Measurements from ENCODE around the gene GALNT2.

GALNT2 gene

GRCh38 chr1:230047114-230047865 is 19.7 kb upstream of the GALNT2 start:
- Histone ChIP-seq H3K36me3 (ENCODE audit: insufficient read depth, low read length) (no peaks in the 10 kb centered on the region), H3K4me3 (no peak overlapping the region), H3K9me3 (ENCODE audit: low read depth, low read length) (no peaks in the 10 kb centered on the region), H3K27ac (no peak overlapping the region), H3K9ac (ENCODE audit: insufficient read length) (no peak overlapping the region)
- DNase-seq (ENCODE audit: low read depth, low spot score), result no peak
- TF ChIP-seq EZH2 (IDR thresholded peaks at IDR 0.05), result no peak
- no peak for TF ChIP-seq FOXP2 (optimal IDR thresholded peaks at IDR 0.05; ENCODE audit: control extremely low read depth, extremely low read length, insufficient read depth)
- TF ChIP-seq POLR2AphosphoS5 (IDR thresholded peaks at IDR 0.05; ENCODE audit: borderline replicate concordance, low read depth, low read length), result no peak

- no peak for TF ChIP-seq FOXP2 (optimal IDR thresholded peaks at IDR 0.05; ENCODE audit: control extremely low read depth, extremely low read length, insufficient read depth)
- TF ChIP-seq POLR2AphosphoS5 (IDR thresholded peaks at IDR 0.05; ENCODE audit: borderline replicate concordance, low read depth, low read length), result no peak
- TF ChIP-seq EZH2 (IDR thresholded peaks at IDR 0.05), result no peak
- no peaks in the 10 kb centered on the region for H3K36me3 ChIP-seq (ENCODE audit: insufficient read depth, low read length)
- H3K9ac ChIP-seq (ENCODE audit: insufficient read length), result no peak overlapping the region
- no peak for DNase-seq (ENCODE audit: low read depth, low spot score)
- H3K9me3 ChIP-seq (ENCODE audit: low read depth, low read length), result no peaks in the 10 kb centered on the region
- no peak overlapping the region for H3K27ac ChIP-seq
- no peak overlapping the region for H3K4me3 ChIP-seq
Observed at GRCh38 chr1:230048322-230048721, 18.7 kb upstream of the GALNT2 start.

- no peak overlapping the region for H3K27ac ChIP-seq
- no peak for TF ChIP-seq POLR2AphosphoS5 (IDR thresholded peaks at IDR 0.05; ENCODE audit: borderline replicate concordance, low read depth, low read length)
- no peak for TF ChIP-seq FOXP2 (optimal IDR thresholded peaks at IDR 0.05; ENCODE audit: control extremely low read depth, extremely low read length, insufficient read depth)
- TF ChIP-seq EZH2 (IDR thresholded peaks at IDR 0.05), result no peak
- no peaks in the 10 kb centered on the region for H3K9me3 ChIP-seq (ENCODE audit: low read depth, low read length)
- DNase-seq (ENCODE audit: low read depth, low spot score), result no peak
- no peak overlapping the region for H3K4me3 ChIP-seq
- H3K9ac ChIP-seq (ENCODE audit: insufficient read length), result no peak overlapping the region
- no peaks in the 10 kb centered on the region for H3K36me3 ChIP-seq (ENCODE audit: insufficient read depth, low read length)
Observed at GRCh38 chr1:230048922-230049321, 18.1 kb upstream of the GALNT2 start.

GRCh38 chr1:230049731-230050130 is 17.3 kb upstream of the GALNT2 start:
- Histone ChIP-seq H3K4me3 (no peak overlapping the region), H3K9me3 (ENCODE audit: low read depth, low read length) (no peaks in the 10 kb centered on the region), H3K36me3 (ENCODE audit: insufficient read depth, low read length) (no peaks in the 10 kb centered on the region), H3K27ac (no peak overlapping the region), H3K9ac (ENCODE audit: insufficient read length) (no peak overlapping the region)
- DNase-seq (ENCODE audit: low read depth, low spot score), result no peak
- TF ChIP-seq FOXP2 (optimal IDR thresholded peaks at IDR 0.05; ENCODE audit: control extremely low read depth, extremely low read length, insufficient read depth), result no peak

GRCh38 chr1:230050973-230051735 is 15.9 kb upstream of the GALNT2 start:
- no peak for DNase-seq (ENCODE audit: low read depth, low spot score)
- Histone ChIP-seq H3K9me3 (ENCODE audit: low read depth, low read length) (no peaks in the 10 kb centered on the region), H3K36me3 (ENCODE audit: insufficient read depth, low read length) (no peaks in the 10 kb centered on the region), H3K27ac (no peak overlapping the region), H3K9ac (ENCODE audit: insufficient read length) (no peak overlapping the region), H3K4me3 (no peak overlapping the region)
- TF ChIP-seq EZH2 (IDR thresholded peaks at IDR 0.05) (no peak), POLR2AphosphoS5 (IDR thresholded peaks at IDR 0.05; ENCODE audit: borderline replicate concordance, low read depth, low read length) (no peak), FOXP2 (optimal IDR thresholded peaks at IDR 0.05; ENCODE audit: control extremely low read depth, extremely low read length, insufficient read depth) (no peak)

- H3K27ac ChIP-seq, result no peak overlapping the region
- no peaks in the 10 kb centered on the region for H3K36me3 ChIP-seq (ENCODE audit: insufficient read depth, low read length)
- H3K4me3 ChIP-seq, result no peak overlapping the region
- no peaks in the 10 kb centered on the region for H3K9me3 ChIP-seq (ENCODE audit: low read depth, low read length)
- no peak for TF ChIP-seq FOXP2 (optimal IDR thresholded peaks at IDR 0.05; ENCODE audit: control extremely low read depth, extremely low read length, insufficient read depth)
- TF ChIP-seq EZH2 (IDR thresholded peaks at IDR 0.05), result no peak
- no peak for TF ChIP-seq POLR2AphosphoS5 (IDR thresholded peaks at IDR 0.05; ENCODE audit: borderline replicate concordance, low read depth, low read length)
- no peak for DNase-seq (ENCODE audit: low read depth, low spot score)
- no peak overlapping the region for H3K9ac ChIP-seq (ENCODE audit: insufficient read length)
Observed at GRCh38 chr1:230052018-230052417, 15.0 kb upstream of the GALNT2 start.

- DNase-seq (ENCODE audit: low read depth, low spot score), result no peak
- TF ChIP-seq POLR2AphosphoS5 (IDR thresholded peaks at IDR 0.05; ENCODE audit: borderline replicate concordance, low read depth, low read length) (no peak), EZH2 (IDR thresholded peaks at IDR 0.05) (no peak), FOXP2 (optimal IDR thresholded peaks at IDR 0.05; ENCODE audit: control extremely low read depth, extremely low read length, insufficient read depth) (no peak)
- H3K9me3 ChIP-seq (ENCODE audit: low read depth, low read length), result no peaks in the 10 kb centered on the region
- no peaks in the 10 kb centered on the region for H3K36me3 ChIP-seq (ENCODE audit: insufficient read depth, low read length)
- H3K9ac ChIP-seq (ENCODE audit: insufficient read length), result no peak overlapping the region
- no peak overlapping the region for H3K4me3 ChIP-seq
- H3K27ac ChIP-seq, result no peak overlapping the region
Observed at GRCh38 chr1:230052665-230053064, 14.4 kb upstream of the GALNT2 start.

- Histone ChIP-seq H3K9ac (ENCODE audit: insufficient read length) (no peak overlapping the region), H3K36me3 (ENCODE audit: insufficient read depth, low read length) (no peaks in the 10 kb centered on the region), H3K4me3 (no peak overlapping the region), H3K27ac (no peak overlapping the region), H3K9me3 (ENCODE audit: low read depth, low read length) (no peaks in the 10 kb centered on the region)
- no peak for TF ChIP-seq FOXP2 (optimal IDR thresholded peaks at IDR 0.05; ENCODE audit: control extremely low read depth, extremely low read length, insufficient read depth)
- no peak for TF ChIP-seq POLR2AphosphoS5 (IDR thresholded peaks at IDR 0.05; ENCODE audit: borderline replicate concordance, low read depth, low read length)
- DNase-seq (ENCODE audit: low read depth, low spot score), result no peak
Observed at GRCh38 chr1:230054092-230054749, 12.8 kb upstream of the GALNT2 start.
